Endothelial cell of umbilical vein (primary cell): ENCODE measurements around the gene DPM2.

Experiments used
- EZH2 ChIP-seq: IDR thresholded peaks from 2 replicates; pipeline ENCODE4 v1.6.1; 2012; ENCODE audit warnings: borderline replicate concordance, low read depth, mild to moderate bottlenecking, moderate library complexity, low read length, inconsistent platforms; ENCODE audit not compliant: severe bottlenecking
- JUN ChIP-seq: IDR thresholded peaks from 2 replicates; pipeline ENCODE4 v1.6.1; 2011; ENCODE audit warnings: borderline replicate concordance, low read depth; ENCODE audit not compliant: insufficient read length, insufficient read depth
- MYC ChIP-seq: IDR thresholded peaks from one replicate; pipeline ENCODE4 v1.6.1; 2011; ENCODE audit warnings: mild to moderate bottlenecking, low read depth, low read length
- POLR2A ChIP-seq: IDR thresholded peaks from 2 replicates; pipeline ENCODE4 v1.6.1; 2012; ENCODE audit warnings: low read depth, mild to moderate bottlenecking, control low read depth, low read length
- TF ChIP-seq, protein P1 (sequence below), 2 donors: IDR thresholded peaks; 1 replicate in 1 of 2; 2 replicates in 1 of 2; pipeline ENCODE4 v1.5.1; 2011; ENCODE audit warnings: low read length in 2 of 2, mild to moderate bottlenecking in 2 of 2, moderate library complexity in 2 of 2, control low read depth in 1 of 2, inconsistent platforms in 1 of 2, low read depth in 1 of 2; ENCODE audit not compliant: insufficient read depth in 1 of 2; ENCODE audit errors: extremely low read depth in 1 of 2

DNA sequence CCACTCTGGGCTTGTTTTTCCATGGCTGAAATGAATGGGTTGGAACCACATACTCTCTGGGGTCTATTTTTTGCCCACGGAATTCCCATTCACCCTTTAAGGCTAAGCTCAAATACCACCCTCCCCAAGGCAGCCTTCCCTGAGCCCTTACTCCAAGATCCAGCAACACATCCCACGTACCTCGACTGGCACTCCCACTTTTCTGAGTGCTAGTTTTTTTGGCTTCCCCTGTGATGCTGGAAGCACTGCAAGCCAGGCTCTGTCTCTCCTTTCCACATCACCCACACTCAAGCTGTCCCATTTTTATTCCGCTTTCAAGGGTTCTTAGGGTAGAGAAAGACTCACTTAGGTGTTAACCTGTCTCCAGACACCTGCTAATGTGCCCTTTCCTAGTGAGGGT is 44.3 kb downstream of the DPM2 start:
- TF ChIP-seq EZH2 (no peak), POLR2A (no peak), MYC (no peak), JUN (no peak)
- TF ChIP-seq, protein P1, sequence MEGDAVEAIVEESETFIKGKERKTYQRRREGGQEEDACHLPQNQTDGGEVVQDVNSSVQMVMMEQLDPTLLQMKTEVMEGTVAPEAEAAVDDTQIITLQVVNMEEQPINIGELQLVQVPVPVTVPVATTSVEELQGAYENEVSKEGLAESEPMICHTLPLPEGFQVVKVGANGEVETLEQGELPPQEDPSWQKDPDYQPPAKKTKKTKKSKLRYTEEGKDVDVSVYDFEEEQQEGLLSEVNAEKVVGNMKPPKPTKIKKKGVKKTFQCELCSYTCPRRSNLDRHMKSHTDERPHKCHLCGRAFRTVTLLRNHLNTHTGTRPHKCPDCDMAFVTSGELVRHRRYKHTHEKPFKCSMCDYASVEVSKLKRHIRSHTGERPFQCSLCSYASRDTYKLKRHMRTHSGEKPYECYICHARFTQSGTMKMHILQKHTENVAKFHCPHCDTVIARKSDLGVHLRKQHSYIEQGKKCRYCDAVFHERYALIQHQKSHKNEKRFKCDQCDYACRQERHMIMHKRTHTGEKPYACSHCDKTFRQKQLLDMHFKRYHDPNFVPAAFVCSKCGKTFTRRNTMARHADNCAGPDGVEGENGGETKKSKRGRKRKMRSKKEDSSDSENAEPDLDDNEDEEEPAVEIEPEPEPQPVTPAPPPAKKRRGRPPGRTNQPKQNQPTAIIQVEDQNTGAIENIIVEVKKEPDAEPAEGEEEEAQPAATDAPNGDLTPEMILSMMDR (IDR thresholded peaks at IDR 0.05; ENCODE audit: extremely low read depth in 1 of 2, insufficient read depth in 1 of 2, low read depth in 1 of 2, low read length in 2 of 2): no peak
